ENCODE results near the gene WRAP53.

Gene WRAP53

GRCh38 chr17:7651097-7651664, 37.1 kb upstream of the WRAP53 start:
- TF ChIP-seq ZFX (IDR thresholded peaks at IDR 0.05) (no peak), CTCF (conservative IDR thresholded peaks at IDR 0.05) (no peak)
- H3K27ac ChIP-seq: no peak overlapping the region

GRCh38 chr17:7651665-7652387, 36.5 kb upstream of the WRAP53 start:
- TF ChIP-seq ZFX (IDR thresholded peaks at IDR 0.05) (no peak), CTCF (conservative IDR thresholded peaks at IDR 0.05) (no peak)

GRCh38 chr17:7652388-7653356, 35.6 kb upstream of the WRAP53 start:
- H3K27ac ChIP-seq: no peak overlapping the region
- TF ChIP-seq CTCF (conservative IDR thresholded peaks at IDR 0.05) (no peak), ZFX (IDR thresholded peaks at IDR 0.05) (no peak)

More at GRCh38 chr17:7651665-7652387, 36.5 kb upstream of the WRAP53 start:
- H3K27ac ChIP-seq: no peak overlapping the region

- no peak for TF ChIP-seq ZFX (IDR thresholded peaks at IDR 0.05)
- no peak for TF ChIP-seq CTCF (conservative IDR thresholded peaks at IDR 0.05)
- no peak overlapping the region for H3K27ac ChIP-seq
Measured at GRCh38 chr17:7654832-7655540, 33.3 kb upstream of the WRAP53 start.

GRCh38 chr17:7655541-7655840, 32.8 kb upstream of the WRAP53 start:
- H3K27ac ChIP-seq: no peak overlapping the region
- TF ChIP-seq ZFX (IDR thresholded peaks at IDR 0.05) (no peak), CTCF (conservative IDR thresholded peaks at IDR 0.05) (no peak)

GRCh38 chr17:7656958-7657609, 31.2 kb upstream of the WRAP53 start:
- no peak overlapping the region for H3K27ac ChIP-seq
- no peak for TF ChIP-seq CTCF (conservative IDR thresholded peaks at IDR 0.05)
- no peak for TF ChIP-seq ZFX (IDR thresholded peaks at IDR 0.05)

Data from C4-2B (cell line).